Mesendoderm (in vitro differentiated cells): ENCODE data around the gene FZD4.
"Not testable (repeated sequence)": the region's sequence is repeated elsewhere in the genome, so short reads cannot be mapped to it uniquely, and the experiment has no call there.

Experiments
- DNase-seq: peaks from one replicate; pipeline ENCODE4 v3.0.0; 2013
- H2AK5ac ChIP-seq: 2 replicates; pipeline ENCODE4 v1.6.1; 2013; ENCODE audit warnings: low read length, inconsistent platforms
- H2BK120ac ChIP-seq: 2 replicates; pipeline ENCODE4 v1.6.1; 2013; ENCODE audit warnings: low read depth, mild to moderate bottlenecking, low read length, moderate library complexity, mixed read lengths
- H2BK15ac ChIP-seq: replicated peaks from 2 replicates; pipeline ENCODE4 v1.6.1; 2013; ENCODE audit warnings: low read depth, mild to moderate bottlenecking, moderate library complexity
- H2BK5ac ChIP-seq: 2 replicates; pipeline ENCODE4 v1.6.1; 2013; ENCODE audit warnings: low read length, inconsistent platforms
- H3K18ac ChIP-seq: 2 replicates; pipeline ENCODE4 v1.6.1; 2013; ENCODE audit warnings: mild to moderate bottlenecking, low read length, mixed read lengths
- H3K23ac ChIP-seq: one replicate; pipeline ENCODE4 v1.6.1; 2013; ENCODE audit warnings: low read length
- H3K27ac ChIP-seq: 2 replicates; pipeline ENCODE4 v1.5.1; 2013; ENCODE audit warnings: low read depth, mild to moderate bottlenecking, inconsistent platforms, low read length, moderate library complexity
- H3K27me3 ChIP-seq: 2 replicates; pipeline ENCODE4 v1.6.1; 2013; ENCODE audit warnings: low read length, control low read depth, mild to moderate bottlenecking, inconsistent platforms; ENCODE audit not compliant: insufficient read depth, poor library complexity
- H3K36me3 ChIP-seq: 2 replicates; pipeline ENCODE4 v1.6.1; 2013; ENCODE audit warnings: low read length, inconsistent platforms; ENCODE audit not compliant: control insufficient read depth, insufficient read depth
- H3K4ac ChIP-seq: one replicate; pipeline ENCODE4 v1.6.1; 2013; ENCODE audit warnings: low read depth, mild to moderate bottlenecking, low read length, moderate library complexity
- H3K4me1 ChIP-seq: 2 replicates; pipeline ENCODE4 v1.6.1; 2013; ENCODE audit warnings: low read depth, low read length, inconsistent platforms; ENCODE audit not compliant: control insufficient read depth
- H3K4me2 ChIP-seq: 2 replicates; pipeline ENCODE4 v1.6.1; 2013; ENCODE audit warnings: low read length
- H3K4me3 ChIP-seq: 2 replicates; pipeline ENCODE4 v1.5.1; 2013; ENCODE audit warnings: mild to moderate bottlenecking, low read length
- H3K56ac ChIP-seq: one replicate; pipeline ENCODE4 v1.6.1; 2013; ENCODE audit warnings: low read length
- H3K79me1 ChIP-seq: 2 replicates; pipeline ENCODE4 v1.6.1; 2013; ENCODE audit warnings: low read length, inconsistent platforms
- H3K79me2 ChIP-seq: 2 replicates; pipeline ENCODE4 v1.6.1; 2013; ENCODE audit warnings: mild to moderate bottlenecking, low read length; ENCODE audit not compliant: control insufficient read depth, insufficient read depth
- H3K9ac ChIP-seq: 2 replicates; pipeline ENCODE4 v1.6.1; 2013; ENCODE audit warnings: low read length, inconsistent platforms
- H4K5ac ChIP-seq: one replicate; pipeline ENCODE4 v1.6.1; 2013; ENCODE audit warnings: low read length
- H4K8ac ChIP-seq: one replicate; pipeline ENCODE4 v1.6.1; 2013; ENCODE audit warnings: low read depth, mild to moderate bottlenecking, control low read depth, low read length, moderate library complexity
- WGBS: extraction: QIAGEN DNeasy Blood & Tissue Kit; methylation state at CpG from one replicate; pipeline ENCODE4 v1.1.7; 2013; ENCODE audit warnings: low lambda C conversion rate, missing lambda C conversion rate; ENCODE audit not compliant: insufficient coverage; ENCODE audit errors: extremely low coverage; 5-methylcytosine and 5-hydroxymethylcytosine counted together

FZD4 gene

DNA sequence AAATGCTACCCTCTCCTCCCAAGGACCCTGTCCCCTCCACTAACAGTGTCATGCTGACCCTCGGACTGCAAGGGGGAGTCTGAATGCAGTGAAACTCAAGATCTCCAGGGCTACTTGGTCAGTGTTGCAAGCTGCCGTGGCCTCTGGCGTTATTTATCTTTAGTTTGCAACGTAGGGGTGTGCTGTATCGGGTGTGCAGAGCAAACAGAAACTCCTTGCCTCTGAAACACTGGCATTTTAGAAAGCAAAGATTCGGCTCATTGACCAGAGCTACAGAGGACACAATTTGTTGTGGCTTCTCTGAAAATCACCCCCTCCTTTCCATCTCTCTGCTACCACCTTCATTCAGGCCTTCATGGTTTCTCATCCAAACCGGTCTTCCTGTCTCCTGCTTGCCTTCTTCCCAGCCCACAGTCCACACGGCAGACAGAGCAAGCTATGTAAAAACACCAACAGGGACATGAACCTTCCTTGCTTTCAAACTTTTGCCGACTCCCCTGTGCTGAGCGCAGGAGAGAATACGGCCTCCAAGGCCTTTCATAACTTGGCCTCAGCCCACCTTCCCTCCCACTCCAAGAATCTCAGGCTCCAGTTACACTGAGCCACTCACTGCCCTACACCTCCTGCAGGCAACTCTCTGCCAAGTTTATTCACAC is 14.9 kb downstream of the FZD4 start:
- H3K36me3 ChIP-seq: no peaks in the 10 kb centered on the region
- H3K79me2 ChIP-seq: no peaks in the 10 kb centered on the region
- H4K5ac ChIP-seq: no peak overlapping the region
- no peak overlapping the region for H3K4ac ChIP-seq
- H3K4me1 ChIP-seq: peaks cover 10% of the 10 kb centered on the region
- peak overlapping the region; percentile 61 for H2BK5ac ChIP-seq
- H2BK15ac ChIP-seq: no peak overlapping the region
- no CpG with 5 or more reads among the region's 11 CpGs for WGBS
- H3K23ac ChIP-seq: no peak overlapping the region
- H3K18ac ChIP-seq: peak overlapping the region; percentile 71
- H3K9ac ChIP-seq: peak overlapping the region; percentile 37
- DNase-seq: peak; percentile 73
- no peak overlapping the region for H2BK120ac ChIP-seq
- no peak overlapping the region for H2AK5ac ChIP-seq
- no peak overlapping the region for H3K4me3 ChIP-seq
- no peaks in the 10 kb centered on the region for H3K79me1 ChIP-seq
- H3K4me2 ChIP-seq: no peak overlapping the region
- no peak overlapping the region for H4K8ac ChIP-seq
- no peaks in the 10 kb centered on the region for H3K27me3 ChIP-seq
- peak overlapping the region; percentile 77 for H3K56ac ChIP-seq
- H3K27ac ChIP-seq: peak overlapping the region; percentile 4

DNA sequence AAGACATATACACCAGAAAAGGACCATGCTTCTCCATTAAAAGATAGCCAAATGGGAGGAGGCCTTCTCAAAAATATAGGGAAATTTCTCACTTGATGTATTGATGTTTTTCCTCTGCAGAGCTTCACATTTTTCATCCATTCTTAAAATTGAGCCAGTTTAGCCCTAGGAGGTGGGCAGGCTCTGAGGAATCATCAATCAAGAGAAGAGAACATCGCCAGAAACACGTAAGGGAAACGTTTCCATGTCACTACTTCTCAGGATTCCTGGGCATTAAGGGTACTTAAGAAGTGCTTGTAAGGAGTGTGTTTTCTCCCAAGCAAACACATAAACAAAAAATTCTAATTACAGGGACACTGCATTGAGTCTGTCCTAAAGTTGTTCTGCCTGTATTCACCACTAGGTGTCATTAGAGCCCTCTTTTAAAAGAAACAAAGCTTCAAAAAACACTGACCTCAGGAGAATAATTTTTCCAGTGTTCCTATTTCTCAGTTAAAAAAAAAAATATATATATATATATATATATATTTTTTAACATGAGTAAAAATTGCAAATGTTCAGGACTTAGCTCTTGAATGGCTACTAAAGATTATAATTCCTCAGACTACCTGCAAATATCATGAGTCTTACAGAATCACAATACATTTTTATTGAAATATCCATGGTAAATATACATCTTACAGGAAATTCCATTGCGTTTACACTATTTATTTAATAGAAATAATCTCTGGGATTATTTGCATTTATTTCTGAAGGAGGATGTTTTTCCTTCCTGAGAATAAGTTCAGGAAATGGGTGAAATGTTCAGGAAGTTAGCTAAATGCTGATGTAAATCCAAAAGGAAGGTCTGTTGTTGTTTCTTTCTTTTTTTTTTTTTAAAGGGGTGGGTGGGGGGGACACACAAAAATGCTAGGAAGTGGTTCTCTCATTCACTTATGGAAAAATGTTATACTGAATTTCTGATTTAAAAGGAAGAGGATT is 16.0 kb downstream of the FZD4 start:
- Histone ChIP-seq H3K4me3 (no peak overlapping the region), H3K4me2 (no peak overlapping the region), H2BK120ac (no peak overlapping the region), H2AK5ac (no peak overlapping the region), H3K27me3 (no peaks in the 10 kb centered on the region), H3K36me3 (no peaks in the 10 kb centered on the region), H3K4me1 (peaks cover 10% of the 10 kb centered on the region), H3K18ac (no peak overlapping the region), H2BK5ac (peak overlapping the region; percentile 35), H3K79me1 (no peaks in the 10 kb centered on the region), H3K9ac (peak overlapping the region; percentile 53), H3K4ac (no peak overlapping the region), H3K27ac (no peak overlapping the region), H4K8ac (no peak overlapping the region), H3K56ac (peak overlapping the region; percentile 75), H2BK15ac (no peak overlapping the region), H3K79me2 (no peaks in the 10 kb centered on the region), H4K5ac (no peak overlapping the region), H3K23ac (no peak overlapping the region)
- no CpG with 5 or more reads among the region's 4 CpGs for WGBS
- DNase-seq: peak; percentile 77

DNA sequence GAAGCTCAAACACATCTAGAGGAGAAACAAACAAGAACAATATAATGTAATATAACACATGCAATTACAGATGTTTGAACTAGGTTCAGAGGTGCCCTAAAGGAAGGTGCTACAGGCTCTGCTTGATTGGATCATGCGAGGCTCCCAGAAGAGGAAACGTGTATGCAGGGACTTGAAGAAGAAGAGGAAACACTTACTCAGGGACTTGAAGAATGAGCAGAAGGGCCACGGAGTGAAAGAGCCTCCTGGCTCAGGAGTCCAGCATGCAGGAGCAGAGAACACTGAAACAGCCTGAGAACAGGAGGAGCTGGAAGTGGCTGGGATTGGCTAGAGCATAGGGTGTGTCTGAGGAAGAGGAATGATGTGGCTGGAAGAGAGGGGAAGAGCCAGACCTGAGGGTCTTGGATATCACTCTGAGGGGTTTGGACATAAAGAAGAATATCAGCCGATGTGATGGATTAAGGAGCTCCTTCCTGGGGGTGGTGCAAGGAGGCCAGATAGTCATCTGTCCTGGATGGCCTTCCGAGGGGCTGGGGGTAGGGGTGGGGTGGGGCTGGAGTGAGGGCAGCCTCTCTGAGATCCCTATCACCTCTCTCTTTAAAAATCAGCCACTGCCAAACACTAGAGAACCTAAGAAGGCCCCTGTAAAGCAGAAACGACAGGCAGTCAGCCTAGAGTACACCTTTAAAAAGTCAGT is 16.8 kb downstream of the FZD4 start:
- Histone ChIP-seq H3K79me1 (no peaks in the 10 kb centered on the region), H3K4me3 (no peak overlapping the region), H4K5ac (no peak overlapping the region), H3K9ac (no peak overlapping the region), H3K27ac (no peak overlapping the region), H3K4me1 (peaks cover 10% of the 10 kb centered on the region), H3K4me2 (no peak overlapping the region), H3K79me2 (no peaks in the 10 kb centered on the region), H2BK15ac (no peak overlapping the region), H2AK5ac (no peak overlapping the region), H3K23ac (no peak overlapping the region), H3K56ac (peak overlapping the region; percentile 9), H3K27me3 (no peaks in the 10 kb centered on the region), H4K8ac (no peak overlapping the region), H2BK5ac (no peak overlapping the region), H3K18ac (no peak overlapping the region), H3K4ac (no peak overlapping the region), H3K36me3 (no peaks in the 10 kb centered on the region), H2BK120ac (no peak overlapping the region)
- no peak for DNase-seq
- no CpG with 5 or more reads among the region's 6 CpGs for WGBS

DNA sequence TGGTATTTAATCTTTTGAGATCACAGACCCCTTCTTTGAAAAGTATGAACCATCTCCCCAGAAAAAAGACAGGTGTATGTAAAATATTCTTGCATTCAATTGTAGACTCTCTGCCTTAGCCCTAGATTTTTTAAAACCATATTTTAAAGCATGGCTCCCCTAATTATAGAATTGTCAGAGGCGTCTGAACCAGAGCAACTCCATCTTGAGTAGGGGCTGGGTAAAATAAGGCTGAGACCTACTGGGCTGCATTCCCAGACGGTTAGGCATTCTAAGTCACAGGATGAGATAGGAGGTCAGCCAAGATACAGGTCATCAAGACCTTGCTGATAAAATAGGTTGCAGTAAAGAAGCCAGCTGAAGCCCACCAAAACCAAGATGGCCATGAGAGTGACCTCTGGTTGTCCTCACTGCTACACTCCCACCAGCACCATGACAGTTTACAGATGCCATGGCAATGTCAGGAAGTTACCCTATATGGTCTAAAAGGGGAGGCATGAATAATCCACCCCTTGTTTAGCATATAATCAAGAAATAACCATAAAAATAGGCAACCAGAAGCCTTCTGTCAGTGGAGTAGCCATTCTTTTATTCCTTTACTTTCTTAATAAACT is 17.9 kb downstream of the FZD4 start:
- H3K9ac ChIP-seq, H3K79me1 ChIP-seq, H3K4me3 ChIP-seq, H3K4me2 ChIP-seq, H4K5ac ChIP-seq, DNase-seq, H3K27ac ChIP-seq, H3K18ac ChIP-seq, H2BK5ac ChIP-seq, H3K27me3 ChIP-seq, H2AK5ac ChIP-seq, H3K36me3 ChIP-seq, H2BK120ac ChIP-seq, H3K4ac ChIP-seq, H3K79me2 ChIP-seq, H2BK15ac ChIP-seq, H4K8ac ChIP-seq, H3K23ac ChIP-seq, H3K56ac ChIP-seq: not testable (repeated sequence)
- H3K4me1 ChIP-seq: peaks cover 10% of the 10 kb centered on the region
- WGBS: no CpG with 5 or more reads among the region's 2 CpGs

DNA sequence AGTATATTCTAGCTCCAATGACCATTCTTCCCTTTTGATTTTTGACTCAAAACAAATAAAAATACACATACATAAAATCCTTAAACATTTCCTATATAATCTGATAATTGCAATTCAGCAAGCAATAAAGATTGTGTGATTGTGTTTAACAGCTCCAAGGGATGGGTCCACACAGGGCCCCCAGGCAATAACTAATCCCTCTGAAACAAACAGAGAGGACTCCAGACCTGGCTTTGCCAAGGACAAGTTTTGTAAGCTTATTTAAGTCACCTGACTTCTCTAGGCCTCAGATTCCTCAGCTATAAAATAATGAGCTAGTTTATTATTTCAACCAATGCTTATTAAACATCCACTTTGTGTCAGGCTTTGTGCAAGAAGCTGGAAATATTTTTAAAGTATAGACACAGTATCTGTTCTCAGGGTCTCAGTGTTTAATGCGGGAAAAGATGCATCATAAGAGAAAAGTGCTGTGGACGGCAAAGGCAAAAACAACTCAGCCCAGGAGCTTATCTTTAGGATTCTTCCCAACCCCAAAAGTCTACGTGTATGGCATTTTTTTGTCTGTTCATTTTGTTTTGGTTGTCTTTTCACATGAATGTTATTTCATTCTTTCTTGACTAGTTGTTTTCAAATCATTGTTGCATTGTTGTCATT is 20.1 kb downstream of the FZD4 start:
- Histone ChIP-seq H3K18ac (no peak overlapping the region), H2AK5ac (no peak overlapping the region), H3K27ac (no peak overlapping the region), H3K4me3 (no peak overlapping the region), H3K9ac (no peak overlapping the region), H2BK120ac (no peak overlapping the region), H3K4me1 (peaks cover 3% of the 10 kb centered on the region), H4K8ac (no peak overlapping the region), H3K79me2 (no peaks in the 10 kb centered on the region), H3K4me2 (no peak overlapping the region), H3K23ac (no peak overlapping the region), H3K36me3 (no peaks in the 10 kb centered on the region), H3K27me3 (no peaks in the 10 kb centered on the region), H3K4ac (no peak overlapping the region), H3K79me1 (no peaks in the 10 kb centered on the region), H3K56ac (no peak overlapping the region), H4K5ac (no peak overlapping the region), H2BK5ac (no peak overlapping the region), H2BK15ac (no peak overlapping the region)
- DNase-seq: no peak
- WGBS: no CpG with 5 or more reads among the region's 3 CpGs
